Suprapubic skin (tissue), 4 donors: ENCODE results near the gene CAPN5.

Source experiments
- EP300 ChIP-seq: sonication (generic); formaldehyde crosslinking; IDR thresholded peaks from one replicate; pipeline ENCODE4 v1.6.1; 2017; ENCODE audit warnings: antibody characterized with exemption
- POLR2A ChIP-seq, 2 donors: fragments of 450-650 bp; IDR thresholded peaks; one replicate each; pipeline ENCODE4 v1.6.1; 2017; ENCODE audit warnings: antibody characterized with exemption in 2 of 2, mild to moderate bottlenecking in 2 of 2, moderate library complexity in 2 of 2
- POLR2AphosphoS5 ChIP-seq, 3 donors: sonication (generic); formaldehyde crosslinking; IDR thresholded peaks; one replicate each; pipeline ENCODE4 v1.6.1; 2017; ENCODE audit warnings: antibody characterized with exemption in 3 of 3
- TF ChIP-seq, protein P1 (sequence below), 2 donors: fragments of 200-600 bp in 1 of 2; fragments of 450-650 bp in 1 of 2; sonication (generic) in 1 of 2; IDR thresholded peaks; one replicate each; pipeline ENCODE4 v1.5.1; 2016 to 2019; ENCODE audit warnings: antibody characterized with exemption in 2 of 2, mild to moderate bottlenecking in 1 of 2, moderate library complexity in 1 of 2

DNA sequence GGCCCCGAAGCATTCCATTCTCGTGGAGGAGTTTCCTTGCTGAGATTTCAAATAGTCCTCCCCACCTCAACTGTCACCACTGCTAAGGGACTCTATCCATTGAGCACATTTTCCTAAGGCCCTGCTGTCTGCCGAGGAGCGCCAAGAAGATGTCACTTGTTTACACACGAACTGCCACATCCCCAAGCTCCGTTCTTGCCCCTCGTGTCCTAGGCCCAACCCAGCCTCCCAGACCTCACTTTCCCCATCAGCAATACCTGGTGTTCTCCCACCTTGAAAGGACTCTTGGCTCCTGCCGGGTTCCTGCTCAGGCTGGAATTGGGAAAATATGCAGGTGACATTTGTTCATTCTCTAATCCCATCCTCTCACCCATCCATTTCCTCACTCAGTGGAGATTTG lies 57.3 kb downstream of the CAPN5 start:
- TF ChIP-seq POLR2A (IDR thresholded peaks at IDR 0.05) (no peak), POLR2AphosphoS5 (IDR thresholded peaks at IDR 0.05) (no peak), EP300 (no peak)
- TF ChIP-seq, protein P1, sequence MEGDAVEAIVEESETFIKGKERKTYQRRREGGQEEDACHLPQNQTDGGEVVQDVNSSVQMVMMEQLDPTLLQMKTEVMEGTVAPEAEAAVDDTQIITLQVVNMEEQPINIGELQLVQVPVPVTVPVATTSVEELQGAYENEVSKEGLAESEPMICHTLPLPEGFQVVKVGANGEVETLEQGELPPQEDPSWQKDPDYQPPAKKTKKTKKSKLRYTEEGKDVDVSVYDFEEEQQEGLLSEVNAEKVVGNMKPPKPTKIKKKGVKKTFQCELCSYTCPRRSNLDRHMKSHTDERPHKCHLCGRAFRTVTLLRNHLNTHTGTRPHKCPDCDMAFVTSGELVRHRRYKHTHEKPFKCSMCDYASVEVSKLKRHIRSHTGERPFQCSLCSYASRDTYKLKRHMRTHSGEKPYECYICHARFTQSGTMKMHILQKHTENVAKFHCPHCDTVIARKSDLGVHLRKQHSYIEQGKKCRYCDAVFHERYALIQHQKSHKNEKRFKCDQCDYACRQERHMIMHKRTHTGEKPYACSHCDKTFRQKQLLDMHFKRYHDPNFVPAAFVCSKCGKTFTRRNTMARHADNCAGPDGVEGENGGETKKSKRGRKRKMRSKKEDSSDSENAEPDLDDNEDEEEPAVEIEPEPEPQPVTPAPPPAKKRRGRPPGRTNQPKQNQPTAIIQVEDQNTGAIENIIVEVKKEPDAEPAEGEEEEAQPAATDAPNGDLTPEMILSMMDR (IDR thresholded peaks at IDR 0.05): no peak
